ENCODE data around the gene NMRK2.

DNA sequence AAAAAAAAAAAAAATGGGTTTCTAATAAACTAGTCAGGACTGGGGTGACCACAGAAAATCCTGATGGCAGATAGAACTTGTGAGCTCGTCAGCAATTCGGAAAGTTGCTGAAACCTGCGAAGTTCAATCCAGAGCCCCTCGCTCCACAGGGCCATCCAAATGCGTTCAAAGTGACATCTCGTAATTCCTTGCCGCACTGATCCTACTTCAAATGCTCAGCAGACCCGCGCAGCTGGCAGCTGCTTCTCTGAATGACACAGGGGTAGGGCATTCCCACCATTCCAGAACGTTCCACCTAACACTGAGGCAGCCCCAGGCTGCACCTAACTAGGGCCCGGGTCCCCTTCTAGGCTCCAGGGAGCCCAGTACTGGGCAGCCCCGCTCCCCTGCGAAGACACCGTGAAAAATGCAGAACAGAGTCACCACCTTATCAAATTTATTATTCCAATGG lies 42.8 kb downstream of the NMRK2 start:
- TF ChIP-seq, protein P1, sequence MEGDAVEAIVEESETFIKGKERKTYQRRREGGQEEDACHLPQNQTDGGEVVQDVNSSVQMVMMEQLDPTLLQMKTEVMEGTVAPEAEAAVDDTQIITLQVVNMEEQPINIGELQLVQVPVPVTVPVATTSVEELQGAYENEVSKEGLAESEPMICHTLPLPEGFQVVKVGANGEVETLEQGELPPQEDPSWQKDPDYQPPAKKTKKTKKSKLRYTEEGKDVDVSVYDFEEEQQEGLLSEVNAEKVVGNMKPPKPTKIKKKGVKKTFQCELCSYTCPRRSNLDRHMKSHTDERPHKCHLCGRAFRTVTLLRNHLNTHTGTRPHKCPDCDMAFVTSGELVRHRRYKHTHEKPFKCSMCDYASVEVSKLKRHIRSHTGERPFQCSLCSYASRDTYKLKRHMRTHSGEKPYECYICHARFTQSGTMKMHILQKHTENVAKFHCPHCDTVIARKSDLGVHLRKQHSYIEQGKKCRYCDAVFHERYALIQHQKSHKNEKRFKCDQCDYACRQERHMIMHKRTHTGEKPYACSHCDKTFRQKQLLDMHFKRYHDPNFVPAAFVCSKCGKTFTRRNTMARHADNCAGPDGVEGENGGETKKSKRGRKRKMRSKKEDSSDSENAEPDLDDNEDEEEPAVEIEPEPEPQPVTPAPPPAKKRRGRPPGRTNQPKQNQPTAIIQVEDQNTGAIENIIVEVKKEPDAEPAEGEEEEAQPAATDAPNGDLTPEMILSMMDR (IDR thresholded peaks at IDR 0.05), result no peak
- TF ChIP-seq POLR2A (IDR thresholded peaks at IDR 0.05), result no peak

Data from uterus (tissue), 2 donors.